Heart left ventricle (tissue), 13 donors: Measurements from ENCODE around the gene SORCS2.

ENCODE experiments used
- POLR2A ChIP-seq, 2 donors: fragments of 450-650 bp; IDR thresholded peaks; one replicate each; pipeline ENCODE4 v1.6.1; 2017; ENCODE audit warnings: antibody characterized with exemption in 2 of 2, mild to moderate bottlenecking in 2 of 2, moderate library complexity in 2 of 2
- TF ChIP-seq, protein P1 (sequence below), 12 donors: fragments of 200-600 bp; sonication (generic) in 4 of 12; IDR thresholded peaks; one replicate each; pipeline versions ENCODE4 v1.5.0 to v1.8.0; 2018 to 2022; ENCODE audit warnings: antibody characterized with exemption in 12 of 12, mild to moderate bottlenecking in 5 of 12
- donor health status: ischemic (EF 13 %, LVEDD 7.1; RV severe dilation, severe dysfunction).
- donor health status: DM: no; HTN: yes; CAD: no.
- donor health status: DM: no; HTN: no; CAD: no.
- donor health status: ischemic (EF 25% LVEDD 6.9; RV normal size, moderate dysfunction).
- donor health status: ischemic (EF 25% LVEDD 5.7; RV mildly dilated, moderate dysfunction).
- donor health status: ischemic (EF 35%, LVEDD 5.7; RV mildly dilated, moderate dysfunction).
- donor health status: nonischemic (EF 11% LVEDD 7.7; RV severe dilation, severe dysfunction).
- donor health status: DM: yes; HTN: yes; CAD: no.
- donor health status: PGD.
- donor health status: ischemic (EF 29% LVEDD 5.4; RV normal size, mild dysfunction).
- donor health status: nonischemic (EF 23%, LVEDD 6.1; RV moderate dilation, normal function).

DNA sequence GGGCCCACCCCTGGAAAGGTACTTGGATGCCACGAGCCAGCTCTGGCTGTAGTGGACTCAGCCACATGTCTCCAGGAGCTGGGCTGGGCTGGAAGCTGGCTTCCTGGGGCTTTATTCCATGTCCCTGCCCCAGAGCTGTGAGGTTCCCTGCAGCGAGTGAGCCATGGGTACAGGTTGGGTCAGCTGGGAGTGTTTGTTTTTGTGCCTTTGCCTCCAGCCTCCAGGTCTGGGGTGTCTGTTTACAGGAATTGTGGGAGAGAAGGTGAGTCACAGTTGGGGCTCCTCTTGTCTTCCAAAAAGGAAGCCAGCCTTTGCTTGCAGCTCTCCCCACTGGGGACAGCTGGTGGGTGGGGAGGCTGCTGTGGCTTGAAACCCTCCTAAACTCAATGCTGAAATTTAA lies 21.5 kb downstream of the SORCS2 start:
- TF ChIP-seq, protein P1, sequence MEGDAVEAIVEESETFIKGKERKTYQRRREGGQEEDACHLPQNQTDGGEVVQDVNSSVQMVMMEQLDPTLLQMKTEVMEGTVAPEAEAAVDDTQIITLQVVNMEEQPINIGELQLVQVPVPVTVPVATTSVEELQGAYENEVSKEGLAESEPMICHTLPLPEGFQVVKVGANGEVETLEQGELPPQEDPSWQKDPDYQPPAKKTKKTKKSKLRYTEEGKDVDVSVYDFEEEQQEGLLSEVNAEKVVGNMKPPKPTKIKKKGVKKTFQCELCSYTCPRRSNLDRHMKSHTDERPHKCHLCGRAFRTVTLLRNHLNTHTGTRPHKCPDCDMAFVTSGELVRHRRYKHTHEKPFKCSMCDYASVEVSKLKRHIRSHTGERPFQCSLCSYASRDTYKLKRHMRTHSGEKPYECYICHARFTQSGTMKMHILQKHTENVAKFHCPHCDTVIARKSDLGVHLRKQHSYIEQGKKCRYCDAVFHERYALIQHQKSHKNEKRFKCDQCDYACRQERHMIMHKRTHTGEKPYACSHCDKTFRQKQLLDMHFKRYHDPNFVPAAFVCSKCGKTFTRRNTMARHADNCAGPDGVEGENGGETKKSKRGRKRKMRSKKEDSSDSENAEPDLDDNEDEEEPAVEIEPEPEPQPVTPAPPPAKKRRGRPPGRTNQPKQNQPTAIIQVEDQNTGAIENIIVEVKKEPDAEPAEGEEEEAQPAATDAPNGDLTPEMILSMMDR (IDR thresholded peaks at IDR 0.05), result no peak
- TF ChIP-seq POLR2A (IDR thresholded peaks at IDR 0.05), result no peak
